AG09319 (cell line): ENCODE measurements around the gene ETV4.

Experiments
- DNase-seq: peaks from one replicate; pipeline ENCODE4 v3.0.0-alpha.2; 2010; ENCODE audit warnings: low read depth; ENCODE audit errors: extremely low read depth
- CTCF ChIP-seq: IDR thresholded peaks from 2 replicates; pipeline ENCODE4 v1.5.1; 2011; ENCODE audit warnings: low read depth, mild to moderate bottlenecking, inconsistent platforms, low read length, moderate library complexity

Gene ETV4

GRCh38 chr17:43559161-43559816 is 13.1 kb upstream of the ETV4 start:
- no peak for TF ChIP-seq CTCF

GRCh38 chr17:43558805-43559160 is 12.6 kb upstream of the ETV4 start:
- no peak for TF ChIP-seq CTCF
- no peak for DNase-seq

More at GRCh38 chr17:43559161-43559816, 13.1 kb upstream of the ETV4 start:
- DNase-seq = no peak

- DNase-seq = no peak
- no peak for TF ChIP-seq CTCF
Observed at GRCh38 chr17:43556292-43556691, 10.2 kb upstream of the ETV4 start.

DNA sequence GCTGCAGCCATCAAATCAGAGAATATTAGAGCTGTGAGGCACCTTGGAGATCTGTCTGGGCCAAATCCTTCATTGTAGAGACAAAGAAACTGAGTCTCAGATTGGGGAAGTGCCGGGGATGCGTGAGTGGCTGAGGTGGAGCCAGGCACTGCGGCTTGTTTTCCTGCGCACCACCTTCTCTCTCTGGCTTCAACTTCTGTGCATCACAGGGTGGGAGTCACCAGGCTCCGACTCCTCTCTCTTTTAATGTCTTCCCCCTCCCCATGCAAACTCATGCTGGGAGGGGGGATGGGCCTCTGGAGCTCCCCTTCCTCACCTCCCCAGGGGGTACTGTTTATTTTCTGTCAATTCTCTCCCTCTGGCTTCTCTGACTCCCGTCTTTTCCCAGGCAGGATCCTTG is 8.7 kb upstream of the ETV4 start:
- no peak for TF ChIP-seq CTCF
- no peak for DNase-seq

GRCh38 chr17:43553573-43553972 is 7.4 kb upstream of the ETV4 start:
- DNase-seq = no peak
- no peak for TF ChIP-seq CTCF

DNA sequence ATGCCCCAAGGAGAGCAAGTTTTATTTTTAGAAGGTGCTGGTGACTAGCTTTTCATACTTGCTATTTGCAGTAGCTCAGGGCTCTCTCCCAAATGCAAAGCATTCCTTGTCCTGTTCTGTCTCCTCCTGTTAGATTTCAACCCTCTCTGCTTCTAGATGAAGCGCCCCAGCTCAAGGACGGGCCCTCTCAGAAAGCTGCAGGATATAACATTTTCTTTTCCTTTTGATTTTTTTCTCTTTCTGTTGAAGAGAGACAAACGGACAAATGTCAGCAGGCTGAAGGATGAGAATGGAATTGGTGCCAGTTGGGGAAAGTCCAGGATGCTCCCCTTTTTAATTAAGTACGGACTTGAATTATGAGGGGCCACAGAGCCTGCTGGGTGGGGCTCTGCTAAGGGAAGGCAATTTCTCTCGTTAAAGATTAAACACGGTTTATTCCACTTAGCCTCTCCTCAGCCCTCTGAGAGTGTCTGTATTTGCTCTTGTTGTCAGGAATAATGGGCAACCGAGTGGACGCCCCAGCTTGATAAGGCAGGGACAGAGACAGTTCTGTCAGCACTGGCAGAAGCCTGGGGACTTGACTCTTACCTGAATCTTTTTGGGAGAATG is 6.2 kb upstream of the ETV4 start:
- no peak for TF ChIP-seq CTCF
- no peak for DNase-seq

GRCh38 chr17:43550754-43551153 is 4.6 kb upstream of the ETV4 start:
- TF ChIP-seq CTCF = no peak
- DNase-seq = no peak
